Fibroblast of the conjunctiva (primary cell): ENCODE results near the gene PITX2.

Source experiments
- DNase-seq: peaks from one replicate; pipeline ENCODE4 v3.0.0-alpha.2; 2010; ENCODE audit warnings: low read depth

PITX2 gene

GRCh38 chr4:110622841-110623717, at the start of gene PITX2:
TSS of gene PITX2 (minus strand) at chr4:110623077. CDS start at chr4:110622460, 617 bp downstream.
- peak; percentile 97 for DNase-seq

GRCh38 chr4:110671679-110672078, 48.8 kb upstream of the PITX2 start:
- no peak for DNase-seq

- DNase-seq = no peak
Observed at GRCh38 chr4:110669663-110670062, 46.8 kb upstream of the PITX2 start.

- no peak for DNase-seq
Observed at GRCh38 chr4:110668463-110669235, 45.8 kb upstream of the PITX2 start.

- no peak for DNase-seq
Observed at GRCh38 chr4:110667670-110668069, 44.8 kb upstream of the PITX2 start.

GRCh38 chr4:110666030-110666429, 43.2 kb upstream of the PITX2 start:
- DNase-seq = peak; percentile 29

GRCh38 chr4:110663738-110664444, 41.0 kb upstream of the PITX2 start:
- DNase-seq = peak; percentile 37

GRCh38 chr4:110663206-110663605, 40.3 kb upstream of the PITX2 start:
- DNase-seq = no peak

GRCh38 chr4:110660755-110661154, 37.9 kb upstream of the PITX2 start:
- no peak for DNase-seq

- DNase-seq = no peak
Observed at GRCh38 chr4:110654254-110654635, 31.4 kb upstream of the PITX2 start.

- DNase-seq = no peak
Observed at GRCh38 chr4:110653321-110654253, 30.7 kb upstream of the PITX2 start.

GRCh38 chr4:110644008-110644407, 21.1 kb upstream of the PITX2 start:
- no peak for DNase-seq

- no peak for DNase-seq
Observed at GRCh38 chr4:110643096-110643495, 20.2 kb upstream of the PITX2 start.

GRCh38 chr4:110641218-110641617, 18.3 kb upstream of the PITX2 start:
- DNase-seq = no peak

GRCh38 chr4:110640576-110640975, 17.7 kb upstream of the PITX2 start:
- no peak for DNase-seq

GRCh38 chr4:110639207-110640090, 16.6 kb upstream of the PITX2 start:
- DNase-seq = no peak

GRCh38 chr4:110638089-110638746, 15.3 kb upstream of the PITX2 start:
- no peak for DNase-seq

GRCh38 chr4:110637408-110638088, 14.7 kb upstream of the PITX2 start:
- no peak for DNase-seq
